ENCODE results near the gene FDX2. TPM values are rescaled to one million over a fixed set of nuclear protein-coding genes. Genes with fewer than 3 reads are reported as not detected.
A peak's percentile ranks its signal among the peaks of the same experiment; 100 is the strongest.

FDX2 gene
- total and polyA plus RNA-seq, 2 of the 13 experiments (the other 11 are each of a cell fraction or from before 2014, with no cell fraction given) = 21.0 to 24.7 TPM

DNA sequence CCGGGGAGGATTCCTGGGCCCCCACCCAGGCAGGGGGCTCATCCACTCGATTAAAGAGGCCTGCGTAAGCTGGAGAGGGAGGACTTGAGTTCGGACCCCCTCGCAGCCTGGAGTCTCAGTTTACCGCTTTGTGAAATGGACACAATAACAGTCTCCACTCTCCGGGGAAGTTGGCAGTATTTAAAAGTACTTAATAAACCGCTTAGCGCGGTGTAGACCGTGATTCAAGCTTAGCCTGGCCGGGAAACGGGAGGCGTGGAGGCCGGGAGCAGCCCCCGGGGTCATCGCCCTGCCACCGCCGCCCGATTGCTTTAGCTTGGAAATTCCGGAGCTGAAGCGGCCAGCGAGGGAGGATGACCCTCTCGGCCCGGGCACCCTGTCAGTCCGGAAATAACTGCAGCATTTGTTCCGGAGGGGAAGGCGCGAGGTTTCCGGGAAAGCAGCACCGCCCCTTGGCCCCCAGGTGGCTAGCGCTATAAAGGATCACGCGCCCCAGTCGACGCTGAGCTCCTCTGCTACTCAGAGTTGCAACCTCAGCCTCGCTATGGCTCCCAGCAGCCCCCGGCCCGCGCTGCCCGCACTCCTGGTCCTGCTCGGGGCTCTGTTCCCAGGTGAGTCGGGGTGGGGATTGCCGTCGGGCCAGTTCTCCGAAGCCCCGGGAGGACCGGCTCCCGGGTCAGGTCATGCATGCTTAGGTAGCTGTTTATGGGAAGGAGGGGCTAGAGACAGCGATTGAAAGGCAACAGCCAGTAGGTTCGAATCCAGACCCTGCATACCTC, 45.0 kb downstream of the FDX2 start, which contains the start of gene ICAM1 (continued):
- TF ChIP-seq ARID2 (CRISPR knock-in tag; IDR thresholded peaks at IDR 0.05; ENCODE audit: borderline replicate concordance) (peak; percentile 48; the same call in 1 of the 2 replicates), ZFP41 (CRISPR knock-in tag; IDR thresholded peaks at IDR 0.05; ENCODE audit: borderline replicate concordance) (peak; percentile 57; the same call in 1 of the 2 replicates), ELF1 (CRISPR knock-in tag; IDR thresholded peaks at IDR 0.05) (peak; percentile 90), TBX2 (CRISPR knock-in tag; IDR thresholded peaks at IDR 0.05; ENCODE audit: borderline replicate concordance) (peak; percentile 97), HDAC6 (IDR thresholded peaks at IDR 0.05; ENCODE audit: low read depth, low read length) (no peak), DNMT3B (CRISPR knock-in tag; conservative IDR thresholded peaks at IDR 0.05) (peak; percentile 89; the same call in 1 of the 2 replicates), ZNF441 (CRISPR knock-in tag; IDR thresholded peaks at IDR 0.05; ENCODE audit: borderline replicate concordance) (peak; percentile 75; the same call in 1 of the 2 replicates), ZNF451 (CRISPR knock-in tag; IDR thresholded peaks at IDR 0.05) (0 out of 2 replicates have a peak, but pooled peaks have one; percentile 79), ZNF570 (CRISPR knock-in tag; IDR thresholded peaks at IDR 0.05; ENCODE audit: borderline replicate concordance) (0 out of 2 replicates have a peak, but pooled peaks have one; percentile 12), AHR (CRISPR knock-in tag; IDR thresholded peaks at IDR 0.05) (peak; percentile 69; the same call in 1 of the 2 replicates), ZSCAN21 (CRISPR knock-in tag; IDR thresholded peaks at IDR 0.05; ENCODE audit: borderline replicate concordance) (peak; percentile 91), SIX1 (CRISPR knock-in tag; IDR thresholded peaks at IDR 0.05; ENCODE audit: borderline replicate concordance) (peak; percentile 67; the same call in 1 of the 2 replicates), ZNF746 (CRISPR knock-in tag; IDR thresholded peaks at IDR 0.05) (peak; percentile 86), ZFP37 (CRISPR knock-in tag; IDR thresholded peaks at IDR 0.05; ENCODE audit: borderline replicate concordance) (peak; percentile 83)
- TF ChIP-seq, protein P1, sequence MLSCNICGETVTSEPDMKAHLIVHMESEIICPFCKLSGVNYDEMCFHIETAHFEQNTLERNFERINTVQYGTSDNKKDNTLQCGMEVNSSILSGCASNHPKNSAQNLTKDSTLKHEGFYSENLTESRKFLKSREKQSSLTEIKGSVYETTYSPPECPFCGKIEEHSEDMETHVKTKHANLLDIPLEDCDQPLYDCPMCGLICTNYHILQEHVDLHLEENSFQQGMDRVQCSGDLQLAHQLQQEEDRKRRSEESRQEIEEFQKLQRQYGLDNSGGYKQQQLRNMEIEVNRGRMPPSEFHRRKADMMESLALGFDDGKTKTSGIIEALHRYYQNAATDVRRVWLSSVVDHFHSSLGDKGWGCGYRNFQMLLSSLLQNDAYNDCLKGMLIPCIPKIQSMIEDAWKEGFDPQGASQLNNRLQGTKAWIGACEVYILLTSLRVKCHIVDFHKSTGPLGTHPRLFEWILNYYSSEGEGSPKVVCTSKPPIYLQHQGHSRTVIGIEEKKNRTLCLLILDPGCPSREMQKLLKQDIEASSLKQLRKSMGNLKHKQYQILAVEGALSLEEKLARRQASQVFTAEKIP (CRISPR knock-in tag; IDR thresholded peaks at IDR 0.05; ENCODE audit: borderline replicate concordance) = no peak
- TF ChIP-seq, protein P2, sequence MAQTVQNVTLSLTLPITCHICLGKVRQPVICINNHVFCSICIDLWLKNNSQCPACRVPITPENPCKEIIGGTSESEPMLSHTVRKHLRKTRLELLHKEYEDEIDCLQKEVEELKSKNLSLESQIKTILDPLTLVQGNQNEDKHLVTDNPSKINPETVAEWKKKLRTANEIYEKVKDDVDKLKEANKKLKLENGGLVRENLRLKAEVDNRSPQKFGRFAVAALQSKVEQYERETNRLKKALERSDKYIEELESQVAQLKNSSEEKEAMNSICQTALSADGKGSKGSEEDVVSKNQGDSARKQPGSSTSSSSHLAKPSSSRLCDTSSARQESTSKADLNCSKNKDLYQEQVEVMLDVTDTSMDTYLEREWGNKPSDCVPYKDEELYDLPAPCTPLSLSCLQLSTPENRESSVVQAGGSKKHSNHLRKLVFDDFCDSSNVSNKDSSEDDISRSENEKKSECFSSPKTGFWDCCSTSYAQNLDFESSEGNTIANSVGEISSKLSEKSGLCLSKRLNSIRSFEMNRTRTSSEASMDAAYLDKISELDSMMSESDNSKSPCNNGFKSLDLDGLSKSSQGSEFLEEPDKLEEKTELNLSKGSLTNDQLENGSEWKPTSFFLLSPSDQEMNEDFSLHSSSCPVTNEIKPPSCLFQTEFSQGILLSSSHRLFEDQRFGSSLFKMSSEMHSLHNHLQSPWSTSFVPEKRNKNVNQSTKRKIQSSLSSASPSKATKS (CRISPR knock-in tag; IDR thresholded peaks at IDR 0.05) = peak; percentile 95
- TF ChIP-seq, protein P3, sequence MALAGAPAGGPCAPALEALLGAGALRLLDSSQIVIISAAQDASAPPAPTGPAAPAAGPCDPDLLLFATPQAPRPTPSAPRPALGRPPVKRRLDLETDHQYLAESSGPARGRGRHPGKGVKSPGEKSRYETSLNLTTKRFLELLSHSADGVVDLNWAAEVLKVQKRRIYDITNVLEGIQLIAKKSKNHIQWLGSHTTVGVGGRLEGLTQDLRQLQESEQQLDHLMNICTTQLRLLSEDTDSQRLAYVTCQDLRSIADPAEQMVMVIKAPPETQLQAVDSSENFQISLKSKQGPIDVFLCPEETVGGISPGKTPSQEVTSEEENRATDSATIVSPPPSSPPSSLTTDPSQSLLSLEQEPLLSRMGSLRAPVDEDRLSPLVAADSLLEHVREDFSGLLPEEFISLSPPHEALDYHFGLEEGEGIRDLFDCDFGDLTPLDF (CRISPR knock-in tag; IDR thresholded peaks at IDR 0.05) = no peak
- TF ChIP-seq, protein P4, sequence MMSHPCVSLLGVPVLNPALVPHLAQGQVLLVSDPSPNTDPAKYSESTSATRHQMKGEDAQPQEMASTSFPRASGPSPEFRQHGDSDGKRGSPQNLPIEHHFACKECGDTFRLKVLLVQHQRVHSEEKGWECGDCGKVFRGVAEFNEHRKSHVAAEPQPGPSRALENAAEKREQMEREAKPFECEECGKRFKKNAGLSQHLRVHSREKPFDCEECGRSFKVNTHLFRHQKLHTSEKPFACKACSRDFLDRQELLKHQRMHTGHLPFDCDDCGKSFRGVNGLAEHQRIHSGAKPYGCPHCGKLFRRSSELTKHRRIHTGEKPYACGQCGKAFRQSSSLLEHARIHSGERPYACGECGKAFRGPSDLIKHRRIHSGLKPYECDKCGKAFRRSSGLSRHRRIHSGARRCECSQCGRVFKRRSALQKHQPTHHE (CRISPR knock-in tag; IDR thresholded peaks at IDR 0.05; ENCODE audit: borderline replicate concordance) = peak; percentile 72; the same call in 1 of the 2 replicates
- TF ChIP-seq, protein P5, sequence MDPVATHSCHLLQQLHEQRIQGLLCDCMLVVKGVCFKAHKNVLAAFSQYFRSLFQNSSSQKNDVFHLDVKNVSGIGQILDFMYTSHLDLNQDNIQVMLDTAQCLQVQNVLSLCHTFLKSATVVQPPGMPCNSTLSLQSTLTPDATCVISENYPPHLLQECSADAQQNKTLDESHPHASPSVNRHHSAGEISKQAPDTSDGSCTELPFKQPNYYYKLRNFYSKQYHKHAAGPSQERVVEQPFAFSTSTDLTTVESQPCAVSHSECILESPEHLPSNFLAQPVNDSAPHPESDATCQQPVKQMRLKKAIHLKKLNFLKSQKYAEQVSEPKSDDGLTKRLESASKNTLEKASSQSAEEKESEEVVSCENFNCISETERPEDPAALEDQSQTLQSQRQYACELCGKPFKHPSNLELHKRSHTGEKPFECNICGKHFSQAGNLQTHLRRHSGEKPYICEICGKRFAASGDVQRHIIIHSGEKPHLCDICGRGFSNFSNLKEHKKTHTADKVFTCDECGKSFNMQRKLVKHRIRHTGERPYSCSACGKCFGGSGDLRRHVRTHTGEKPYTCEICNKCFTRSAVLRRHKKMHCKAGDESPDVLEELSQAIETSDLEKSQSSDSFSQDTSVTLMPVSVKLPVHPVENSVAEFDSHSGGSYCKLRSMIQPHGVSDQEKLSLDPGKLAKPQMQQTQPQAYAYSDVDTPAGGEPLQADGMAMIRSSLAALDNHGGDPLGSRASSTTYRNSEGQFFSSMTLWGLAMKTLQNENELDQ (CRISPR knock-in tag; IDR thresholded peaks at IDR 0.05; ENCODE audit: borderline replicate concordance) = no peak
